BJ (cell line): ENCODE measurements around the gene SAP30L. TPM values are rescaled to one million over a fixed set of nuclear protein-coding genes. Genes with fewer than 3 reads are reported as not detected.

Experiments used
- CTCF ChIA-PET: fragments of 350-600 bp; formaldehyde crosslinking; extraction: SDS; loops from one replicate; lab custom pipeline; 2021; ENCODE audit warnings: antibody characterized with exemption, inconsistent platforms; lab: Yijun Ruan, JAX
- POLR2A ChIA-PET: fragments of 300-600 bp; sonication (Branson Sonifier 250); formaldehyde crosslinking; extraction: SDS; loops from one replicate; lab custom pipeline; 2021; ENCODE audit warnings: antibody characterized with exemption; lab: Charles Lee
- DNase-seq: peaks from one replicate; pipeline ENCODE4 v3.0.0-alpha.2; 2011; ENCODE audit warnings: low read depth
- H3K27me3 ChIP-seq: 2 replicates; pipeline ENCODE4 v1.6.0; 2011; ENCODE audit warnings: low read length; ENCODE audit not compliant: control insufficient read depth, insufficient read depth
- H3K36me3 ChIP-seq: 2 replicates; pipeline ENCODE4 v1.5.1; 2011; ENCODE audit warnings: low read length; ENCODE audit not compliant: control insufficient read depth, insufficient read depth
- H3K4me3 ChIP-seq: 2 replicates; pipeline ENCODE4 v1.5.1; 2011; ENCODE audit warnings: low read depth, mild to moderate bottlenecking, control low read depth, low read length
- polyA plus RNA-seq: library from polyadenylated mRNA; depleted of rRNA; stranded (reverse); fragments of >200 nt; gene quantifications from 2 replicates; pipeline ENCODE4 v1.2.3, GENCODE V29; 2011
- TF ChIP-seq, protein P1 (sequence below): IDR thresholded peaks from 2 replicates; pipeline ENCODE4 v1.5.1; 2011; ENCODE audit warnings: low read depth, mild to moderate bottlenecking, control low read depth, inconsistent platforms, low read length, moderate library complexity; ENCODE audit not compliant: insufficient read depth

SAP30L gene
- polyA plus RNA-seq, 1 experiment = 26.3 TPM

DNA sequence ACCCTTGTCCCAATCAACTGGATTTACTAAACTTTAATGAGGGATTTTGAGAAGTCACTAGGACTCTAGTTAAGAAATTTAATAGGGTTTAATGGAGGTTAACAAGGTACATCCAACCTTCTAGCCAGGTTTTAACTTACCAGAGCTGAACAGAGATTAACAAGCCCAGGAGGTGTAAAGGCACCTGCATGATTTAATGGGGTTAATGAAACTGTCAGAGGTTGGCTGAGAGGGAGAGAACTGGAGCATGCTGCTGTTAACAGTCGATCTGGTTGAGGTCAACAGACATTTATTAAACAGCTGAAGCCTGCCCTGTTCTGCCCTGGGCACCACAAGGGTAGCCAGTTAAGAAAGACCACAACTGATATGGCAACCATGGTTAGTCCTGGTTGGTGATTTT lies 18.6 kb downstream of the SAP30L start:
- DNase-seq = no peak
- POLR2A ChIA-PET = no interaction called here
- TF ChIP-seq, protein P1, sequence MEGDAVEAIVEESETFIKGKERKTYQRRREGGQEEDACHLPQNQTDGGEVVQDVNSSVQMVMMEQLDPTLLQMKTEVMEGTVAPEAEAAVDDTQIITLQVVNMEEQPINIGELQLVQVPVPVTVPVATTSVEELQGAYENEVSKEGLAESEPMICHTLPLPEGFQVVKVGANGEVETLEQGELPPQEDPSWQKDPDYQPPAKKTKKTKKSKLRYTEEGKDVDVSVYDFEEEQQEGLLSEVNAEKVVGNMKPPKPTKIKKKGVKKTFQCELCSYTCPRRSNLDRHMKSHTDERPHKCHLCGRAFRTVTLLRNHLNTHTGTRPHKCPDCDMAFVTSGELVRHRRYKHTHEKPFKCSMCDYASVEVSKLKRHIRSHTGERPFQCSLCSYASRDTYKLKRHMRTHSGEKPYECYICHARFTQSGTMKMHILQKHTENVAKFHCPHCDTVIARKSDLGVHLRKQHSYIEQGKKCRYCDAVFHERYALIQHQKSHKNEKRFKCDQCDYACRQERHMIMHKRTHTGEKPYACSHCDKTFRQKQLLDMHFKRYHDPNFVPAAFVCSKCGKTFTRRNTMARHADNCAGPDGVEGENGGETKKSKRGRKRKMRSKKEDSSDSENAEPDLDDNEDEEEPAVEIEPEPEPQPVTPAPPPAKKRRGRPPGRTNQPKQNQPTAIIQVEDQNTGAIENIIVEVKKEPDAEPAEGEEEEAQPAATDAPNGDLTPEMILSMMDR = no peak
- Histone ChIP-seq H3K4me3 (no peak overlapping the region), H3K27me3 (peaks cover 1% of the 10 kb centered on the region; the same call in 1 of the 2 replicates), H3K36me3 (no peaks in the 10 kb centered on the region)
- CTCF ChIA-PET = interaction anchor here (1.1 to 1.6 kb wide), 2 partner anchors 14 to 146 kb away, joined by 4 to 8 read pairs; no protein-coding TSS in a partner anchor

DNA sequence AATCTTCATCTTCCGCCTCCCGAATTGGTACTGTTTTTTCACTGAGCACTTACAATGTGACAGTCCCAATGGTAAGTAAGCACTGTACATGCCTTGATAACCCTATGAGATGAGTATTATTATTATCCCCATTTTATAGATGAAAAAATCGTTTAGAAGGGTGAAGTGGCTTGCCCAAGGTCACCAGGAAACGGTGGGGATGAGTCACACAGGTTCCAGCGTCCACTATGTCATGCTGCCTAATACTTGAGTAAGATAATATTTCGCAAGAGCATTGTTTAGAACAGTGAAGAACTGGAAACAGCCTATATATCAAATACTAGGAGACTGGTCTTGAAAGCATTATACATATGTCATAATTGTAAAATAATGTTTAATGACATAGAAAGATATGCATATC lies 19.4 kb downstream of the SAP30L start:
- Histone ChIP-seq H3K36me3 (no peaks in the 10 kb centered on the region), H3K27me3 (peaks cover 4% of the 10 kb centered on the region), H3K4me3 (no peak overlapping the region)
- POLR2A ChIA-PET = no interaction called here
- CTCF ChIA-PET = interaction anchor here (0.8 to 3.9 kb wide), 8 partner anchors 15 to 490 kb away, joined by 4 to 19 read pairs (median 10); no protein-coding TSS in a partner anchor
- no peak for DNase-seq
- TF ChIP-seq, protein P1 = no peak

DNA sequence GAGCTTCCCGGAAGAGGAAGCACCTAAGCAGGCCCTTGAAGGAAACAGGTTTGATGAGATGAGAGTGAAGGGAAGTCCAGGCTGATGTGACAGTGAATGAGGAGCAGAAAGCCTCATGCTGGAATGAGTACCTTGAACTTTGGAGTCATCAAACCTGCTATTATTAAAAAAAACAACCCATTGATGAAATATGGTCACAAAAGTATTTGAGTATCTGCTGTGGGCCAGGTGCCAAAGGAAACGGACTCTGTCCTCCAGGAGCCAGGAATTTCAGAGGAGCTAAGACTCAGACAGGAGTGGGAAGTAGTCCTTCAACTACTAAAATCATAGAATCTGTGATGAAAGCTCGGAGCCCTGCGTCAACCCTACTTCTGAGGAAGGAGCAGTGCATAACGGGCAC lies 20.4 kb downstream of the SAP30L start:
- Histone ChIP-seq H3K36me3 (no peaks in the 10 kb centered on the region), H3K4me3 (no peak overlapping the region), H3K27me3 (peaks cover 11% of the 10 kb centered on the region)
- POLR2A ChIA-PET = interaction anchor here (0.6 kb wide), 2 partner anchors 79 to 269 kb away, joined by 4 to 5 read pairs; no protein-coding TSS in a partner anchor
- DNase-seq = no peak
- CTCF ChIA-PET = interaction anchor here (0.8 to 8.3 kb wide), 17 partner anchors 9 to 491 kb away, joined by 3 to 93 read pairs (median 7); no protein-coding TSS in a partner anchor
- TF ChIP-seq, protein P1 = no peak

DNA sequence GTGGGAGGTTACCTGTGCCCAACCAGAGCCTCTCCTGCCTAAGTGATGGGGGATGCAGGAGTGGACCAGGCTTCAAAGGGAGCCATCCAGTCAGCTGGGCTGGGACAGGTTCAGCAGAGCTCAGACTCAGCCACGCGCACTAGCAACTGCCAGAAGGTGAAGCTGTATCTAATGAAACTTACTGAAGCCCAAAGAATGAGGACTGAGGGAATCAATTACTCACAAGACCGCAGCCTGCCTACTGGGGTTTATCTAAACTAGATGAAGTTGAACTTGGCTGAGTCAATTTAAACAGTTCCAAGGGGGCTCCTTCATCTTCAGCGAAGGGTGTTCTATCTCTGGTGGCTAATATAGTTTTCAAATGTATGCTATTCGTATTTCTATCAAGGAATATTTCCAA lies 20.9 kb downstream of the SAP30L start:
- ChIA-PET POLR2A (interaction anchor here (0.6 kb wide), 2 partner anchors 78 to 270 kb away, joined by 4 to 5 read pairs; no protein-coding TSS in a partner anchor), CTCF (interaction anchor here (0.6 to 8.3 kb wide), 25 partner anchors 9 to 1934 kb away, joined by 3 to 93 read pairs (median 7); no protein-coding TSS in a partner anchor)
- no peak for DNase-seq
- TF ChIP-seq, protein P1 = no peak
- no peak overlapping the region for H3K4me3 ChIP-seq
- H3K36me3 ChIP-seq = no peaks in the 10 kb centered on the region
- peaks cover 16% of the 10 kb centered on the region for H3K27me3 ChIP-seq

DNA sequence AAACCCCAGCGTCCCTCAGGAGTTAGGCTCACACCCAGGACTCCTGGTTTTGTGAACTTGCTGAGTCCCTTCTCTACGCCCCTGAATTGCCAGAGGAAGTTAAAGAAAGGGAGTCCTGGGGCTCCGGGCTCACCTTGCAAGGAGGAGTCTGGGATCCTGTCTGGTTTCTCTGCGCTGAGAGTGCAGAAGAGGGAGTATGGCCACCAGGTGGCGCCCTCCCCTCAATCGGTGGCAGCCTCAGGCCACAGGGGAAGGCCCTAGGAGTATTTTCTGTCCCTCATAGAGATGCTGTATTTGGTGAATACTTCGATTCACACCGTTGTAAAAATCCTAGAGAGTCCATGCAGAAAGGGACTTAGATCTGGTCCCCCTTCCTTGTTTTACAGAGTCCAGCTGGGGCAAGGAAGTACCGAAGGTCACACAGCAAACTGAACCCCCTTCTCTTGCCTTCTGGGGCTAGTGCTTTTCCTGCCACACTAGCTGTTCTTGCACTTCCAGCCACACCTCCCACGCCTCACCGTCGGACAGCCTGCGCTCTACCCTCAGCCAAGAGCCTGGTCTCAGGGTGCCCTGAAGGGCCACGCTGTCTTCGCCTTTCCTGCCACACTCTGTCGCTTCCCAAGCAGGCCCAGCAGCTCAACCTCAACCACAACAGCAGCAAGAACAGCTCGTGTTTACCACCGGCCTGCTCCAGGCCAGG lies 22.0 kb downstream of the SAP30L start:
- POLR2A ChIA-PET = no interaction called here

More for the DNA sequence above, 22.0 kb downstream of the SAP30L start:
- CTCF ChIA-PET = interaction anchor here (0.6 to 8.3 kb wide), 33 partner anchors 9 to 1935 kb away, joined by 3 to 93 read pairs (median 4); partner anchors contain the start of gene HAND1
- DNase-seq = no peak
- Histone ChIP-seq H3K27me3 (peaks cover 21% of the 10 kb centered on the region), H3K4me3 (no peak overlapping the region), H3K36me3 (no peaks in the 10 kb centered on the region)
- TF ChIP-seq, protein P1 = peak; percentile 94
